Right cardiac atrium (tissue), 5 donors: ENCODE results near the gene YPEL2. TPM values are rescaled to one million over a fixed set of nuclear protein-coding genes. Genes with fewer than 3 reads are reported as not detected.

Experiments used
- ATAC-seq, 2 donors: fragments of 200-7000 bp; cut with Tn5 transposase; one replicate each; pipeline versions ENCODE4 v1.8.0 to v1.9.1; 2020; ENCODE audit warnings: moderate library complexity in 2 of 2, mild to moderate bottlenecking in 1 of 2
- DNase-seq, 3 donors: peaks; one replicate each; pipeline ENCODE4 v3.0.0-alpha.2; 2020
- H3K27ac ChIP-seq: one replicate; pipeline ENCODE4 v1.5.1; 2013; ENCODE audit warnings: mild to moderate bottlenecking, low read length, control low read depth, moderate library complexity
- H3K27me3 ChIP-seq: one replicate; pipeline ENCODE4 v1.6.1; 2013; ENCODE audit not compliant: control insufficient read depth, insufficient read depth
- H3K4me1 ChIP-seq: one replicate; pipeline ENCODE4 v1.6.1; 2013; ENCODE audit warnings: low read length; ENCODE audit not compliant: control insufficient read depth, insufficient read depth
- H3K4me3 ChIP-seq: one replicate; pipeline ENCODE4 v1.5.1; 2013; ENCODE audit warnings: low read length, control low read depth
- H3K9me3 ChIP-seq: one replicate; pipeline ENCODE4 v1.6.1; 2013; ENCODE audit warnings: low read length; ENCODE audit not compliant: control insufficient read depth
- WGBS: extraction: QIAGEN DNeasy Blood & Tissue Kit; methylation state at CpG from one replicate; pipeline ENCODE4 v1.1.7; 2013; 5-methylcytosine and 5-hydroxymethylcytosine counted together
- intact Hi-C, 4 donors: fragments of 100-400 bp; cut with DNase I; formaldehyde crosslinking; loops; one replicate each; pipeline versions ENCODE4 v1.11.0 to v1.14.0; 2022 to 2023
- polyA plus RNA-seq: library from polyadenylated mRNA; stranded (reverse); fragments of 200-250 nt; gene quantifications from one replicate; pipeline ENCODE4 v1.2.3, GENCODE V29; 2013
- total RNA-seq, 4 donors: library from RNA; stranded (reverse); fragmentation: NEBNext Ultra II Directional; extraction: Animal tissue kit (Norgen Biotek cat#: 25700); gene quantifications; one replicate each; pipeline ENCODE4 v1.2.1, GENCODE V29; 2021
- donor health status: healthy with polysubstance abuse.
- donor health status: DM: no; HTN: yes; CAD: no.
- donor health status: DM: no; HTN: no; CAD: no.
- donor health status: DM: no; HTN: yes; CAD: no; lungs with severe emphysema.
- donor health status: DM: yes; HTN: yes; CAD: no.

YPEL2 gene
- total and polyA plus RNA-seq, 5 donors: 12.5 to 33.9 (median 23.1) TPM

GRCh38 chr17:59369031-59369975 is 37.8 kb downstream of the YPEL2 start:
- Histone ChIP-seq H3K9me3 (no peaks in the 10 kb centered on the region), H3K4me3 (no peak overlapping the region), H3K27ac (peak overlapping the region; percentile 85), H3K27me3 (no peaks in the 10 kb centered on the region), H3K4me1 (peaks cover 70% of the 10 kb centered on the region)
- WGBS: 47% methylated on average over 9 of the region's 9 CpGs
- intact Hi-C loops: loop anchor here in 1 of 4 donors (5.0 kb wide), 2 partner anchors 37 to 58 kb away; partner anchors contain the start of gene YPEL2
- no peak for ATAC-seq
- no peak for DNase-seq

GRCh38 chr17:59370593-59371299 is 39.3 kb downstream of the YPEL2 start:
- intact Hi-C loops: loop anchor here in 1 of 4 donors (2.0 to 5.0 kb wide), 2 partner anchors 38 to 47 kb away; no protein-coding TSS in a partner anchor
- ATAC-seq: no peak
- peaks cover 66% of the 10 kb centered on the region for H3K4me1 ChIP-seq
- H3K9me3 ChIP-seq: no peaks in the 10 kb centered on the region
- WGBS: 61% methylated on average over 10 of the region's 10 CpGs
- no peaks in the 10 kb centered on the region for H3K27me3 ChIP-seq
- no peak overlapping the region for H3K4me3 ChIP-seq
- peak in 1 of 3 donors; percentile 50 for DNase-seq
- H3K27ac ChIP-seq: peak overlapping the region; percentile 91

GRCh38 chr17:59371416-59372100 is 40.1 kb downstream of the YPEL2 start:
- Histone ChIP-seq H3K4me3 (no peak overlapping the region), H3K27ac (peak overlapping the region; percentile 91), H3K27me3 (no peaks in the 10 kb centered on the region), H3K4me1 (peaks cover 59% of the 10 kb centered on the region), H3K9me3 (no peaks in the 10 kb centered on the region)
- intact Hi-C loops: loop anchor here in 1 of 4 donors (2.0 to 5.0 kb wide), 2 partner anchors 39 to 46 kb away; no protein-coding TSS in a partner anchor
- ATAC-seq: peak; percentile 55 to 61
- 25% methylated on average over 5 of the region's 5 CpGs for WGBS
- DNase-seq: peak; percentile 48 to 80 (median 63)

- peak overlapping the region; percentile 97 for H3K27ac ChIP-seq
- no peaks in the 10 kb centered on the region for H3K27me3 ChIP-seq
- peak in 1 of 3 donors; percentile 51 for DNase-seq
- no peak overlapping the region for H3K4me3 ChIP-seq
- H3K9me3 ChIP-seq: no peaks in the 10 kb centered on the region
- intact Hi-C loops: loop anchor here in 1 of 4 donors (5.0 kb wide), 1 partner anchor 45 kb away; no protein-coding TSS in a partner anchor
- peaks cover 55% of the 10 kb centered on the region for H3K4me1 ChIP-seq
- peak; percentile 79 to 92 for ATAC-seq
- WGBS: 3% methylated on average over 2 of the region's 2 CpGs
Observed at GRCh38 chr17:59372138-59372751, 40.8 kb downstream of the YPEL2 start.

- ATAC-seq: peak; percentile 33 to 36
- peak overlapping the region; percentile 97 for H3K27ac ChIP-seq
- H3K4me3 ChIP-seq: no peak overlapping the region
- intact Hi-C loops: loop anchor here in 1 of 4 donors (5.0 kb wide), 1 partner anchor 43 kb away; no protein-coding TSS in a partner anchor
- no peaks in the 10 kb centered on the region for H3K27me3 ChIP-seq
- no peaks in the 10 kb centered on the region for H3K9me3 ChIP-seq
- peaks cover 55% of the 10 kb centered on the region for H3K4me1 ChIP-seq
- 44% methylated on average over 5 of the region's 5 CpGs for WGBS
- DNase-seq: no peak
Observed at GRCh38 chr17:59373882-59374495, 42.5 kb downstream of the YPEL2 start.

- H3K4me3 ChIP-seq: no peak overlapping the region
- no peaks in the 10 kb centered on the region for H3K27me3 ChIP-seq
- WGBS: 86% methylated on average over 4 of the region's 4 CpGs
- intact Hi-C loops: loop anchor here in 1 of 4 donors (5.0 kb wide), 1 partner anchor 43 kb away; no protein-coding TSS in a partner anchor
- no peak for DNase-seq
- ATAC-seq: no peak
- H3K4me1 ChIP-seq: peaks cover 48% of the 10 kb centered on the region
- no peaks in the 10 kb centered on the region for H3K9me3 ChIP-seq
- H3K27ac ChIP-seq: peak overlapping the region; percentile 90
Observed at GRCh38 chr17:59374612-59375011, 43.2 kb downstream of the YPEL2 start.

- Histone ChIP-seq H3K27me3 (no peaks in the 10 kb centered on the region), H3K27ac (peak overlapping the region; percentile 34), H3K9me3 (no peaks in the 10 kb centered on the region), H3K4me1 (peaks cover 41% of the 10 kb centered on the region), H3K4me3 (no peak overlapping the region)
- DNase-seq: no peak
- intact Hi-C loops: no loop called here
- ATAC-seq: no peak
Observed at GRCh38 chr17:59375857-59376256, 44.4 kb downstream of the YPEL2 start.

GRCh38 chr17:59376506-59376905 is 45.1 kb downstream of the YPEL2 start:
- WGBS: 97% methylated on average over 5 of the region's 5 CpGs
- intact Hi-C loops: no loop called here
- no peaks in the 10 kb centered on the region for H3K27me3 ChIP-seq
- no peak overlapping the region for H3K4me3 ChIP-seq
- peak overlapping the region; percentile 34 for H3K27ac ChIP-seq
- ATAC-seq (no peak), DNase-seq (no peak)
- H3K9me3 ChIP-seq: no peaks in the 10 kb centered on the region
- H3K4me1 ChIP-seq: peaks cover 40% of the 10 kb centered on the region

- Histone ChIP-seq H3K27ac (peak overlapping the region; percentile 25), H3K4me3 (no peak overlapping the region), H3K9me3 (no peaks in the 10 kb centered on the region), H3K4me1 (peaks cover 40% of the 10 kb centered on the region), H3K27me3 (no peaks in the 10 kb centered on the region)
- DNase-seq (no peak), ATAC-seq (no peak)
- WGBS: 56% methylated on average over 3 of the region's 3 CpGs
- intact Hi-C loops: no loop called here
Observed at GRCh38 chr17:59377410-59377809, 46.0 kb downstream of the YPEL2 start.

GRCh38 chr17:59378675-59379074 is 47.2 kb downstream of the YPEL2 start:
- Histone ChIP-seq H3K27me3 (no peaks in the 10 kb centered on the region), H3K27ac (peak overlapping the region; percentile 79), H3K4me3 (no peak overlapping the region), H3K4me1 (peaks cover 30% of the 10 kb centered on the region), H3K9me3 (no peaks in the 10 kb centered on the region)
- WGBS: 17% methylated on average over 4 of the region's 4 CpGs
- DNase-seq (no peak), ATAC-seq (peak; percentile 23 to 47)
- intact Hi-C loops: no loop called here
